Activated CD4-positive, alpha-beta T cell treated with anti-CD3 and anti-CD28 coated beads, Interleukin-2, amount 10 ng/mL, durations not matched to agents 7 days and 5 days (primary cell): ENCODE results near the gene DRD3. TPM values are rescaled to one million over a fixed set of nuclear protein-coding genes. Genes with fewer than 3 reads are reported as not detected.

Source experiments
- CTCF ChIA-PET: fragments of 350-600 bp; sonication (Branson Sonifier 250); formaldehyde crosslinking; loops from one replicate; lab custom pipeline; 2021; ENCODE audit warnings: antibody characterized with exemption; lab: Charles Lee
- POLR2A ChIA-PET: fragments of 350-600 bp; sonication (Branson Sonifier 250); formaldehyde crosslinking; loops from one replicate; lab custom pipeline; 2021; ENCODE audit warnings: antibody characterized with exemption; lab: Charles Lee
- DNase-seq: peaks from one replicate; pipeline ENCODE4 v3.0.0-alpha.2; 2020
- H3K27ac Mint-ChIP-seq: one replicate; pipeline ENCODE4 v1.8.0; 2021; ENCODE audit warnings: mild to moderate bottlenecking, moderate library complexity, mixed read lengths
- H3K27me3 Mint-ChIP-seq: one replicate; pipeline ENCODE4 v1.8.0; 2021; ENCODE audit warnings: mixed read lengths
- H3K36me3 Mint-ChIP-seq: one replicate; pipeline ENCODE4 v1.8.0; 2021; ENCODE audit warnings: low read depth, mixed read lengths
- H3K4me1 Mint-ChIP-seq: one replicate; pipeline ENCODE4 v1.8.0; 2021; ENCODE audit warnings: mixed read lengths
- H3K4me3 Mint-ChIP-seq: one replicate; pipeline ENCODE4 v1.8.0; 2021; ENCODE audit warnings: mild to moderate bottlenecking, moderate library complexity, mixed read lengths
- H3K9me3 Mint-ChIP-seq: one replicate; pipeline ENCODE4 v1.8.0; 2021; ENCODE audit warnings: mixed read lengths
- total RNA-seq, 2 experiments: library from RNA; stranded (reverse); gene quantifications; one replicate each; pipeline ENCODE4 v1.2.3, GENCODE V29; 2021

DRD3 gene
- total RNA-seq, 2 experiments from 2014 or later, result not detected

DNA sequence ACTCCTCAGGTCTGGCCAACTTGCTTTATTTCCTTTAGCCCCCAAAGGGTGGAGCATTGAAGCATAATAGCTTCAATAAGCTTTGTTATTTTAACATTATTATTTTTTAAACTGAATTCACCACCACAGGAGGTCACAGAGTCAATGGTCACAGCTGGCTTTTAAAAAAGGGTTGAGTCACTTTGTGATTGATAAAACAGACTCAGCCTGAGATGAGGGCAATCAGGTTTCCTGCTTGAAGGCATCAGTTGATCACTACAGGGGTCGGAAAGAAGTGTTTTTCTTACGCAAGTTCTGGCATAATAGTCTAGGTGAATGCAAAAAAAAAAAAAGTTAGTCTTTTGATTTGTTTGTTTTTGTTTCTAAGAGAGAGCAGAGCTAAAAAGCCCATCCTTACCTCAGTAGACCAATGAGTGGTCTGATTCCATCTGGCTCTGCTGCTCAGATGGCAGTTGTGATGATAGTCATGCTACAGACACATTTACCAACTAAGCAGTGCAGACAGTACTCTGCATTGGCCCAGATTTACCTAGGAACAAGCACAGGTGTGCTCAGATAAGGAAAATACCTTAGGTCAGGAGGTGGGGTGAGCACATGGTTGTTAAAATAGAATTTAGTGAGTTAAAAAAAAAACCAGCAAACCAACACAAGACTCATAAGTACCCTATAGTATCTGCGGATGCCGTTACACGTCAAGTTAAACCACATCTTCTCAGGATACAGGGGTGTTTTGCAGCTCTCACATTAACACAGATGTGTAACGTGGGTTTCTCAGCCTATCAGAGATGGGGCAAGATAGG lies 35.9 kb upstream of the DRD3 start:
- CTCF ChIA-PET, result interaction anchor here (0.6 to 2.7 kb wide), 7 partner anchors 10 to 112 kb away, joined by 3 to 6 read pairs (median 4); no protein-coding TSS in a partner anchor
- Mint-ChIP-seq H3K36me3 (peaks cover 2% of the 10 kb centered on the region), H3K4me3 (no peak overlapping the region), H3K4me1 (peaks cover 22% of the 10 kb centered on the region), H3K27ac (no peak overlapping the region), H3K9me3 (no peaks in the 10 kb centered on the region), H3K27me3 (no peaks in the 10 kb centered on the region)
- DNase-seq, result peak; percentile 54
- POLR2A ChIA-PET, result interaction anchor here (1.1 to 1.2 kb wide), 2 partner anchors 8 to 9 kb away, joined by 3 read pairs; no protein-coding TSS in a partner anchor

DNA sequence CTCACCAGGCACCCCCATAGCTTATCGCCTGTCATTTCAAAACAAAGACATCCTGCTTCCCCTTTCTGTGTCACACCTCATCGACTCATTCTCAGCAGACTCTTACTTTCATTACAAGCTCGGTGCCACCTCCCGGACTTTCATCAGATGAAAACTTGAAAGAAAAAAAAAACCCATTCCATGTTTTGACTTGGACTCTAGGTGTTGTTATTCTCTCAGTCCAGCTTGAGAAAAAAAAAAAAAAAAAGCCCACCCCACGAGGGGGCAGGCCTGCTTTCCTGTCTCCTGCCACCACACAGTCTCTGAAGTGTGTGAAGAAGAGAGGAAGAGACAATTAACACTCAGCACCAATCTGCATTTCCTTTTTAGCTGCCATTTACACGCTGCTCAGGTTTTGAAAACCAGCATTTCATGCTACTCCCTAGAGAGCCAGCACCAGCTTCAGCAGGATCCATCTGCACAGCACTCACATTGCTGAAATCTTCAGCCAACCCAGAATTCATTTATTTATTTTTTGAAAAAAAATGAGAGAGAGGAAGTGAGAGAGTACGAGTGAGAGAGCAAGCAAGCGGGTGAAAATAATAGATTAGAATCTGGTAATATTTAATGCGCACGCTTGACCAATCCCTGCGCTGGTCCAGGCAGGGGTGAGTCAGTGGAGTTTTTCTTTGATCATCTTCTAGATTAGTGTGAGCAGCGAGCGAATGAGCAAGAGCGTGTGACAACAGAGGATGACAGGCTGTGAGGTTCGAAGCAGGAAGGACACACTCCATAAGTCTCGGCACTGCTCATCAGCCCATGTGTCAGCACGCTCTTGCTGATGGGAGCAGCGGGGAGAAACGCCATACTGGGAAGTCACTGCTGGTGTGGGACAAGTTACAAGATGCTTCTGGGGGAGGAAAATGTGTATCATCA lies 35.0 kb upstream of the DRD3 start:
- POLR2A ChIA-PET, result interaction anchor here (0.7 to 1.2 kb wide), 5 partner anchors 8 to 760 kb away, joined by 3 to 5 read pairs (median 3); no protein-coding TSS in a partner anchor

DNA sequence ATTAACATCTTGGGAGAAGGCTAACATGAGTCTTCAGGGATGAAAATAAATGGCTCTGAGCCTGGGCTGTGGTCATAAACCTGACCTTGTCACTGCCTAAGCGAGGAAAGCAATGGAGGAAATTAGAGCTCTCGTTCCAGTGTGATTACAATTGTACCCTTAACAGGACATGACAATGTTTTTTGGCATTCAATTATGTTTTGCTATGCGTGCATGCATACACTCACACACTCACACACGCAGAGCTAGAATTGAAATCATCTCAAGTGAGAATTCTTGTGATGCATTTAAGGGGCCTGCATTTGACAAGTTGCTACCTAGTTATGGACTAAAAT lies 34.4 kb upstream of the DRD3 start:
- DNase-seq, result no peak
- Mint-ChIP-seq H3K9me3 (peaks cover 1% of the 10 kb centered on the region), H3K27me3 (no peaks in the 10 kb centered on the region), H3K4me1 (peaks cover 14% of the 10 kb centered on the region), H3K36me3 (peaks cover 2% of the 10 kb centered on the region), H3K27ac (no peak overlapping the region), H3K4me3 (no peak overlapping the region)
- ChIA-PET CTCF (interaction anchor here (0.6 to 1.5 kb wide), 10 partner anchors 9 to 114 kb away, joined by 3 to 8 read pairs (median 4); no protein-coding TSS in a partner anchor), POLR2A (interaction anchor here (0.7 to 0.8 kb wide), 4 partner anchors 9 to 760 kb away, joined by 3 to 5 read pairs (median 4); no protein-coding TSS in a partner anchor)

More for the DNA sequence above, 35.0 kb upstream of the DRD3 start:
- Mint-ChIP-seq H3K27me3 (no peaks in the 10 kb centered on the region), H3K4me3 (no peak overlapping the region), H3K27ac (no peak overlapping the region), H3K9me3 (no peaks in the 10 kb centered on the region), H3K4me1 (peaks cover 17% of the 10 kb centered on the region), H3K36me3 (peaks cover 2% of the 10 kb centered on the region)
- peak; percentile 74 for DNase-seq
- CTCF ChIA-PET, result interaction anchor here (0.6 to 1.5 kb wide), 15 partner anchors 9 to 1408 kb away, joined by 3 to 8 read pairs (median 3); no protein-coding TSS in a partner anchor

DNA sequence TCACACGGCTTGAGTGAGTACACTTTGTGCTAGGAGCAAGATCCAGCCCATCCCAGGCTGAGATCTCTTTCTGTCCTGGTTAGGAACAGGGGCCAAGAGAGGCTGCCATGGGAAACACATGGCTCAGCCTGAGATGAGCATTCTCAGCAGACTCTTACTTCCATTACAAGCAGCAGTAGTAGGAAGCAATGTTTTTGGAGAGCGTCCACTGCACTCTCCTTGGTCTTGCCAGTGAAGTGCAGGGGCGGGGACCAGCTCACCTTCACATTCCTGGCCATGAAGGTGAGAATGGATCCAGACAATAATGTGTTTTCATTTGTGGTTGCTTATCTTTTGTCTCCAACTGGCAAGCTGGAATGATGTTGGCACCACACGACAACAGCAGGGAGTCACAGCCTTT lies 33.8 kb upstream of the DRD3 start:
- POLR2A ChIA-PET, result interaction anchor here (0.8 kb wide), 1 partner anchor 9 kb away, joined by 3 read pairs; no protein-coding TSS in a partner anchor
- Mint-ChIP-seq H3K4me3 (no peak overlapping the region), H3K27me3 (no peaks in the 10 kb centered on the region), H3K9me3 (peaks cover 2% of the 10 kb centered on the region), H3K4me1 (peaks cover 14% of the 10 kb centered on the region), H3K36me3 (peaks cover 2% of the 10 kb centered on the region), H3K27ac (no peak overlapping the region)
- CTCF ChIA-PET, result interaction anchor here (1.0 to 1.2 kb wide), 2 partner anchors 17 to 69 kb away, joined by 3 to 4 read pairs; no protein-coding TSS in a partner anchor
- no peak for DNase-seq

DNA sequence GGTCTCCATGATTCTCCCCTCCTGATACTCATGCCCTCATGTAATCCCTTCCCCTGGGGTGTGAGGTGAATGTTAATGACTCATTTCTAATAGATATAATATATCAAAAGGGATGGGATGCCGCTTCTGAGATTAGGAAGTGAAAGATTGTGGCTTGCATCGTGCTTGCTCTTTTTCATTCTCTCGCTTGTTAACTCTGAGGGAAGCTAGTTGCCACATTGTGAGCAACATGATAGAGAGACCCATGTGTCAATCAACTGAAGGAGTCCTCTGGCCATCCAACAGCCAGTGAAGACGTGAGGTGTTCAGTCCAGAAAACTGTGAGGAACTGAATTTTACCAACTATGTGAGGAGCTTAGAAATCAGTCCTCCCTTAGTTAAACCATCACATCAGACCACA lies 28.9 kb upstream of the DRD3 start:
- Mint-ChIP-seq H3K9me3 (peaks cover 2% of the 10 kb centered on the region), H3K4me1 (peaks cover 5% of the 10 kb centered on the region), H3K27me3 (no peaks in the 10 kb centered on the region), H3K27ac (no peak overlapping the region), H3K4me3 (no peak overlapping the region), H3K36me3 (no peaks in the 10 kb centered on the region)
- POLR2A ChIA-PET, result no interaction called here
- CTCF ChIA-PET, result no interaction called here
- DNase-seq, result no peak

DNA sequence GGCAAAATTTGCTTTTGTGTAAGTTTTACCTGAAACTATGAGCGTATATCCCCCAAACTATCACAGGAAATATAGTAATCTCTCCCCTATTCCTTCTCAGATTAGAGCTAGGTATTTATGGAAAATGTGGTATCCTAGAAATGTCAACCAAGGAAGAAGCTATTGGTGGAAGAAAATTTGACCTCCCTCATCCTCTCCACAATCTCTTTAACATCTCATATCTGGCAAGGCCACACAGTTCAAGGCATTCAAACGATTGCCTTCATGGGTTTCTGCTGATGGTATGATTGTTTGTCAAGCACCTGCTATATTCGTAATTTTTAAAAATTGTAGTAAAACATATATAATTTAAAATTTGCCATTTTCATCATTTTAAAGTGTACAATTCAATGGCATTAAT lies 27.5 kb upstream of the DRD3 start:
- no peak overlapping the region for H3K4me3 Mint-ChIP-seq
- H3K9me3 Mint-ChIP-seq, result peaks cover 2% of the 10 kb centered on the region
- peaks cover 3% of the 10 kb centered on the region for H3K27me3 Mint-ChIP-seq
- no peak overlapping the region for H3K27ac Mint-ChIP-seq
- ChIA-PET CTCF (interaction anchor here (1.1 kb wide), 1 partner anchor 14 kb away, joined by 3 read pairs; no protein-coding TSS in a partner anchor), POLR2A (no interaction called here)
- H3K36me3 Mint-ChIP-seq, result no peaks in the 10 kb centered on the region
- no peak for DNase-seq
- H3K4me1 Mint-ChIP-seq, result no peaks in the 10 kb centered on the region

DNA sequence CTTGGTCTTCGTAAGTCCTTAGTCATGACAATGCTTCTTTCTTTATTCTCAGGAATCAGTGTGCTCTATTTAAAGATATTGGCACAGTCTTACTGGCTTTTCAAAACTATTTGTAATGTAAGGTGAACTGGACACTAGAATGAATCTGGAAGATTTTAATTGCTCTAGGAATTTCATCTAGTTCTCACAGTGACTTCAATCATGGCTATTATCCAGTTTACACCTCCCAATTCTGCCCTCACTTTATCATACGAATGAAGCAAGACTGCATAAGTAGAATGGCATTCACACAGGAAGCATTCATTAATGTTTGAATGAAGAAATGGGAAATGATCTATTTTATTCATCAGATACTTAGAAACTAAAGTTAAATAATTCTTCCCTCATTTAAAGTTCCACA lies 26.7 kb upstream of the DRD3 start:
- H3K27ac Mint-ChIP-seq, result no peak overlapping the region
- peaks cover 2% of the 10 kb centered on the region for H3K9me3 Mint-ChIP-seq
- H3K4me3 Mint-ChIP-seq, result no peak overlapping the region
- H3K27me3 Mint-ChIP-seq, result peaks cover 3% of the 10 kb centered on the region
- no peak for DNase-seq
- H3K4me1 Mint-ChIP-seq, result no peaks in the 10 kb centered on the region
- CTCF ChIA-PET, result interaction anchor here (1.6 kb wide), 1 partner anchor 8 kb away, joined by 5 read pairs; no protein-coding TSS in a partner anchor
- POLR2A ChIA-PET, result no interaction called here
- H3K36me3 Mint-ChIP-seq, result no peaks in the 10 kb centered on the region

DNA sequence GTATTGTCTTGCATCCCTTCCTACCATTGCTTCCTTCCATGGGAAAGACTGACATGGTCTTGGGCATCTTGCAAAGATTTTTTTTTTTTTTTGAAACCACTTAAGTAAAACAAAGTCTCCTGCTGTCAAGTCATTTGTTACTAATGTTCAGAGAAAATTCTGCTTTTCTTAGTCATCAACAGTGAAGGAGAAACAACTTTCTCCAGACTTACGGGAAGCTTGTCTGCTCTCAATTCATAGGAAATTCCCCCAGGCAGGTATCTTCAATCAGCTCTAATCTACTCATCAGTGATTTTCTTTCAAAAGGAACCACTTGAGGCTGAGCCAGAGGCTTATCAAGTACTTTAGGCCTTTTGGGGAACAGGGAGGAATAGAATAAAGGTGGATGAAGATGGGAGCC lies 15.9 kb upstream of the DRD3 start:
- Mint-ChIP-seq H3K4me1 (no peaks in the 10 kb centered on the region), H3K36me3 (no peaks in the 10 kb centered on the region), H3K27ac (no peak overlapping the region), H3K9me3 (no peaks in the 10 kb centered on the region), H3K4me3 (no peak overlapping the region), H3K27me3 (no peaks in the 10 kb centered on the region)
- CTCF ChIA-PET, result interaction anchor here (0.9 kb wide), 1 partner anchor 17 kb away, joined by 3 read pairs; no protein-coding TSS in a partner anchor
- no peak for DNase-seq
- POLR2A ChIA-PET, result no interaction called here

DNA sequence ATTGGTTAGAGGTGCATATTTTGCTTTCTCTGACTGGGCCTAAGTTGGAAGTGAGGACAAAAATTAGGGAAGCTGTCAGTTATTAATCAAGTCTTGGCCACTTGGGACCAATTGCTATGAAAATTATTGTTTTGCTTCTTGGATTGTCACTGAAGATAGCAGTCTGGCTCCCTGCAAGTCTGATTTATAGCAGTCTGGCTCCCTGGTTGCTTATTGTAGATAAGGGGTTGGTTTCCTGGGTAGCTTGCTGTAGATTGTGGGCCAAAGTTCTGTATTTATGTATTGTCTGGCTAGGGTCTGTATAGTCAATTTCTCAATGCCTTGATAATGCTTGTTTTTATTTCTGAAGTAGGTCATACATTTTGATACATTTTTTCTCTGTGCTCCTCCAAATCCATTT lies 13.3 kb upstream of the DRD3 start:
- Mint-ChIP-seq H3K9me3 (no peaks in the 10 kb centered on the region), H3K4me3 (no peak overlapping the region), H3K27ac (no peak overlapping the region), H3K27me3 (no peaks in the 10 kb centered on the region), H3K4me1 (no peaks in the 10 kb centered on the region), H3K36me3 (no peaks in the 10 kb centered on the region)
- POLR2A ChIA-PET, result interaction anchor here (0.5 kb wide), 1 partner anchor 21 kb away, joined by 4 read pairs; no protein-coding TSS in a partner anchor
- CTCF ChIA-PET, result interaction anchor here (1.1 to 1.3 kb wide), 2 partner anchors 14 to 24 kb away, joined by 3 to 4 read pairs; no protein-coding TSS in a partner anchor
- no peak for DNase-seq

DNA sequence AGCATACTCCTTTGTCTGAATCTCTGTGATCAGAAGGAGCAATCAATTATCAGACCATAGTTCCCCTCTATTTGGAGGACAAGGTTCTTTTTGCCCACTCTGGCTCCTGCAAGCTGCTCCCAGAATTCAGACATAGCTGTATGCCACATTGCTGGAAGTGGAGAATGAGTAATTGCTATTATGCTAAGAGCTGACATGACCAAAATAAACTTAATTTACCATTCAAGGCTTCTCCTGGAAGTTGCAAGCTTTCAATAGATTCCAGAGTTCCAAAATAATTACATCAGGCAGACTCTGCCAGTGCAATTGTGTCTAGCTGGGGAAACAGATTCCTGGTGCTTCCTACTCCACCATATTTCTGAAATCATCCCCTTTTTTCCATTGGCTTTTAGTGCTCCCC lies 7.6 kb upstream of the DRD3 start:
- H3K4me3 Mint-ChIP-seq, result no peak overlapping the region
- no peak for DNase-seq
- ChIA-PET CTCF (no interaction called here), POLR2A (interaction anchor here (0.6 kb wide), 1 partner anchor 1680 kb away, joined by 3 read pairs; no protein-coding TSS in a partner anchor)
- no peaks in the 10 kb centered on the region for H3K36me3 Mint-ChIP-seq
- H3K27ac Mint-ChIP-seq, result no peak overlapping the region
- H3K9me3 Mint-ChIP-seq, result peaks cover 5% of the 10 kb centered on the region
- no peaks in the 10 kb centered on the region for H3K4me1 Mint-ChIP-seq
- peaks cover 8% of the 10 kb centered on the region for H3K27me3 Mint-ChIP-seq

DNA sequence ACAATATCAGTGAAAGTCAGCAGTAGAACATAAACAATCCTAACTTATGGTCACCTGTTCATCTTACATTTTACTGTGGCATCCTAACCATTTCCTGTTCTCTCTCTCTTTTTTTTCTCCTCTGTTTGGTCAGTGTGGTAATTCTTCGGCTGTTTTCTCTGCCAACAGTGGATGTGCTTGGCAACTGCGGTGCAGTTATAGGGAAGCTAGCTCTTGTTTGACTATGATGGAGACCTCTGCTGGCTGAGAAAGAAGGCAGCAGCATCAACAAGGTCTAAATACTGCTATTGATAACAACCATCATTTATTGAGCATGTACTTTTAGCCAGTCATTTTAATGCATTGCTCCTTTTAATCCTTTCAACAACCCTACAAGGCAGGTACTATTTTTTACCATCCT lies 723 bp upstream of the DRD3 start:
- Mint-ChIP-seq H3K36me3 (no peaks in the 10 kb centered on the region), H3K4me1 (peaks cover 2% of the 10 kb centered on the region), H3K4me3 (no peak overlapping the region), H3K9me3 (peaks cover 2% of the 10 kb centered on the region), H3K27ac (no peak overlapping the region), H3K27me3 (peaks cover 22% of the 10 kb centered on the region)
- ChIA-PET POLR2A (interaction anchor here (0.5 kb wide), 1 partner anchor 144 kb away, joined by 3 read pairs; no protein-coding TSS in a partner anchor), CTCF (interaction anchor here (0.5 to 0.6 kb wide), 2 partner anchors 35 to 226 kb away, joined by 3 read pairs; no protein-coding TSS in a partner anchor)
- peak; percentile 6 for DNase-seq

DNA sequence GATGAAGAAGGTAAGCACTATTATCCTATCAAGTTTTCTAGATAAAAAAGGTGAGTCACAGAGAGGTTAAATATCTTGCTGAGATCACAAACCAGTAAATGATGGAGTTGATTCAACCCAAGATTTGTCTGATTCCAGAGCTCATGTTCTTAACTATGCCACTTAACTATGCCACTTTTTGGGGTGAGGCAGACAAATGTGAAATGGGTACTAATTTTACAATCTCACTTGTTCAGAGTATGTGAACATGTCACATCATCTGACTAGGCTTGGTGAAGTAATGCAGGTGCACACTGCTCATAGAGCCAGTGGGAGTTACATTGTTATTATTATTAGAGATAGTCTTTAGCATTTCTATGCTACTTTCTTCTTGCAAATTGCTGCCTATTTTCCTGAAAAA lies 2.0 kb downstream of the DRD3 start:
- Mint-ChIP-seq H3K27ac (no peak overlapping the region), H3K27me3 (peaks cover 16% of the 10 kb centered on the region), H3K4me1 (peaks cover 2% of the 10 kb centered on the region), H3K9me3 (no peaks in the 10 kb centered on the region), H3K36me3 (no peaks in the 10 kb centered on the region), H3K4me3 (no peak overlapping the region)
- no peak for DNase-seq
- POLR2A ChIA-PET, result no interaction called here
- CTCF ChIA-PET, result interaction anchor here (1.2 kb wide), 1 partner anchor 18 kb away, joined by 3 read pairs; no protein-coding TSS in a partner anchor
